GM23248 (cell line): ENCODE measurements around the gene RALGPS1.

Source experiments
- EZH2 ChIP-seq: fragments of 200-600 bp; sonication (generic); IDR thresholded peaks from 2 replicates; pipeline ENCODE4 v1.6.1; 2018; ENCODE audit warnings: antibody characterized with exemption, mild to moderate bottlenecking; ENCODE audit not compliant: insufficient read depth, poor library complexity, severe bottlenecking
- EZH2phosphoT487 ChIP-seq: fragments of 200-600 bp; sonication (generic); IDR thresholded peaks from 2 replicates; pipeline ENCODE4 v1.6.1; 2018; ENCODE audit warnings: antibody characterized with exemption, moderate library complexity, mild to moderate bottlenecking, low read depth; ENCODE audit not compliant: insufficient read depth

DNA sequence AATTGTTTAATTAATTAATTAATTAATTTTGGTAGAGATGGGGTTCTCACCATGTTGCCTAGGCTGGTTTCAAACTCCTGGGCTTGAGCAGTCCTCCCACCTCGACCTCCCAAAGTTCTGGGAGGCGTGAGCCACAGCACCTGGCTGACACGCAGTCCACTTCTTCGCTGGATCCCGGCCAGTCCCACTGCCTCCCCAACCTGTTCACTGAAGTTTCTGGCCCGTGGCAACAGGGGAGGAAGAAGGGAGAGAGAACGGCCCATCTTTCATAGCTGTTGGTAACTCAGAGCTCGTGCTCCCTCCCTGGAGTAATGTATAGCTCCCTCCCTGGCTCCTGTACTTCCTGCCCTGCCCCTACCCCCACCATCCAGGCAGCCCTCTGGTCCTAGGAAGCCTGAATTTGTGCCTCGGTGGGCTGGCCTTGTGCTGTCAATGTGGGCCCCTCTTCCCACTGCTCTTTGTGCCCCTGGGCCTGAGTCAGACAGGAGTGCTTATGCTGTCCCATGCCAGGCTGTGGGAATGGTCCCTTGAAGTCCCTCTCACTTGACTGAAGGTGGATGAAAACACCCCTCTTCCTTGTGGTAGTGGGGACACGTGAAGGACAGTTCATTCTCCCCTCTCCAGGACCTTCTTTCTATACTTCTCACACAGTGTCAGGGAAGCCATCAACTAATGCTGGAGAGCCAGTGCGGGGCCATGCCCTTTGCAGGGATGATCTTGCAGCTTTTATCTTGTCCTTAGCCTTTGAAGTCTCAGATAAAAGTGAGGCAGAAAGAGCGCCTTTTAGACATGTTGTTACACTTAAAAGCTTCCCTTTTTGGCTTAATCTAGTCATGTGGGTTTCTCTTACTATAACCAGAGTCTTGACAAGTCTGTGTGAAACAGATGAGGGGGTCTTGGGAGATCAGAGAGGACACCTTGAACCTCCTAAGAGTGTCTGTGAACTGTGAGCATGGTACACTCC is 169.8 kb downstream of the RALGPS1 start:
- no peak for TF ChIP-seq EZH2
- no peak for TF ChIP-seq EZH2phosphoT487
